Measurements from ENCODE around the gene CELF4. TPM values are rescaled to one million over a fixed set of nuclear protein-coding genes. Genes with fewer than 3 reads are reported as not detected.

The CELF4 gene
- total RNA-seq, 2 donors from 2014 or later: 1.4 TPM; not detected in 1

- TF ChIP-seq CTCF (IDR thresholded peaks at IDR 0.05): no peak
- Histone ChIP-seq H3K4me3 (no peak overlapping the region), H3K27ac (no peak overlapping the region), H3K9ac (ENCODE audit: low read depth in 2 of 2, low read length in 2 of 2) (no peak overlapping the region), H3K36me3 (no peaks in the 10 kb centered on the region), H3K9me3 (no peaks in the 10 kb centered on the region), H3K27me3 (no peaks in the 10 kb centered on the region), H3K4me1 (no peaks in the 10 kb centered on the region)
- intact Hi-C loops (cut with DNase I): no loop called here
- DNase-seq: peak; percentile 29
These were observed 162.4 kb downstream of the CELF4 start for GRCh38 chr18:37403100-37403781.

- Histone ChIP-seq H3K27me3 (no peaks in the 10 kb centered on the region), H3K27ac (no peak overlapping the region), H3K9me3 (no peaks in the 10 kb centered on the region), H3K36me3 (no peaks in the 10 kb centered on the region), H3K4me3 (no peak overlapping the region), H3K4me1 (no peaks in the 10 kb centered on the region), H3K9ac (ENCODE audit: low read depth in 2 of 2, low read length in 2 of 2) (no peak overlapping the region)
- intact Hi-C loops (cut with DNase I): no loop called here
- DNase-seq: no peak
- no peak for TF ChIP-seq CTCF (IDR thresholded peaks at IDR 0.05)
These were observed 162.9 kb downstream of the CELF4 start for GRCh38 chr18:37402735-37403099.

- no peaks in the 10 kb centered on the region for H3K4me1 ChIP-seq
- no peak for DNase-seq
- no peak overlapping the region for H3K27ac ChIP-seq
- H3K9ac ChIP-seq (ENCODE audit: low read depth in 2 of 2, low read length in 2 of 2): no peak overlapping the region
- H3K9me3 ChIP-seq: no peaks in the 10 kb centered on the region
- intact Hi-C loops (cut with DNase I): no loop called here
- TF ChIP-seq CTCF (IDR thresholded peaks at IDR 0.05): no peak
- no peaks in the 10 kb centered on the region for H3K27me3 ChIP-seq
- H3K36me3 ChIP-seq: no peaks in the 10 kb centered on the region
- H3K4me3 ChIP-seq: no peak overlapping the region
These were observed 164.8 kb downstream of the CELF4 start for GRCh38 chr18:37400802-37401201.

GRCh38 chr18:37398248-37398920 is 167.2 kb downstream of the CELF4 start:
- Histone ChIP-seq H3K9ac (ENCODE audit: low read depth in 2 of 2, low read length in 2 of 2) (no peak overlapping the region), H3K4me1 (no peaks in the 10 kb centered on the region), H3K9me3 (no peaks in the 10 kb centered on the region), H3K27ac (no peak overlapping the region), H3K27me3 (peaks cover 9% of the 10 kb centered on the region), H3K4me3 (no peak overlapping the region), H3K36me3 (no peaks in the 10 kb centered on the region)
- DNase-seq: no peak
- TF ChIP-seq CTCF (IDR thresholded peaks at IDR 0.05): no peak
- intact Hi-C loops (cut with DNase I): no loop called here

- intact Hi-C loops (cut with DNase I): no loop called here
- Histone ChIP-seq H3K4me3 (no peak overlapping the region), H3K9me3 (no peaks in the 10 kb centered on the region), H3K36me3 (no peaks in the 10 kb centered on the region), H3K27ac (no peak overlapping the region), H3K9ac (ENCODE audit: low read depth in 2 of 2, low read length in 2 of 2) (no peak overlapping the region), H3K27me3 (peaks cover 9% of the 10 kb centered on the region), H3K4me1 (no peaks in the 10 kb centered on the region)
- no peak for DNase-seq
- TF ChIP-seq CTCF (IDR thresholded peaks at IDR 0.05): no peak
These were observed 167.8 kb downstream of the CELF4 start for GRCh38 chr18:37397814-37398213.

All from colonic mucosa (tissue), 4 donors.